ENCODE data around the gene YDJC. TPM values are rescaled to one million over a fixed set of nuclear protein-coding genes. Genes with fewer than 3 reads are reported as not detected.

The YDJC gene
- total RNA-seq, 5 donors from 2014 or later (not counting 1 experiment from before 2014, with no cell fraction given) = 28.3 to 69.2 (median 62.2) TPM

- WGBS (ENCODE audit: insufficient coverage) = 95% methylated on average over 8 of the region's 12 CpGs
Observed at GRCh38 chr22:21673534-21674321, 43.9 kb upstream of the YDJC start.

GRCh38 chr22:21672107-21672629 lies 42.3 kb upstream of the YDJC start:
- ATAC-seq (replicated peaks in 1 of 4) = no peak
- Mint-ChIP-seq H3K36me3 (peaks cover 56% of the 10 kb centered on the region), H3K9me3 (no peaks in the 10 kb centered on the region), H3K4me1 (peaks cover 16 to 24% (median 20%) of the 10 kb centered on the region in 3 donors), H3K27me3 (no peaks in the 10 kb centered on the region), H3K4me3 (no peak overlapping the region), H3K27ac (no peak overlapping the region)
- ChIA-PET POLR2A (no interaction called here), CTCF (no interaction called here)
- H3K27ac ChIP-seq (ENCODE audit: low read length) = no peak overlapping the region
- peaks cover 16 to 64% of the 10 kb centered on the region in 2 donors for H3K36me3 ChIP-seq (ENCODE audit: control insufficient read depth in 2 of 2, extremely low read depth in 1 of 2, insufficient read depth in 1 of 2, low read length in 1 of 2)
- no peak for DNase-seq
- no peak overlapping the region for H3K4me3 ChIP-seq (ENCODE audit: control insufficient read depth in 1 of 2, extremely low read depth in 1 of 2, low read length in 1 of 2)
- H3K4me1 ChIP-seq (ENCODE audit: control insufficient read depth in 1 of 2, extremely low read depth in 1 of 2, insufficient read depth in 2 of 2, low read length in 2 of 2) = peaks cover 0 to 8% of the 10 kb centered on the region in 2 experiments
- WGBS (ENCODE audit: insufficient coverage) = 100% methylated on average over 4 of the region's 6 CpGs
- H3K27me3 ChIP-seq (replicated peaks in 1 of 2; ENCODE audit: control insufficient read depth in 2 of 2, extremely low read depth in 1 of 2, insufficient read depth in 2 of 2, low read length in 1 of 2) = no peaks in the 10 kb centered on the region
- no peaks in the 10 kb centered on the region for H3K9me3 ChIP-seq

More at GRCh38 chr22:21673534-21674321, 43.9 kb upstream of the YDJC start:
- no peak overlapping the region for H3K27ac Mint-ChIP-seq
- peaks cover 5 to 15% (median 10%) of the 10 kb centered on the region in 3 donors for H3K4me1 Mint-ChIP-seq
- no peaks in the 10 kb centered on the region for H3K9me3 Mint-ChIP-seq
- Histone ChIP-seq H3K36me3 (ENCODE audit: control insufficient read depth in 2 of 2, extremely low read depth in 1 of 2, insufficient read depth in 1 of 2, low read length in 1 of 2) (peaks cover 19 to 64% of the 10 kb centered on the region in 2 donors), H3K4me3 (ENCODE audit: control insufficient read depth in 1 of 2, extremely low read depth in 1 of 2, low read length in 1 of 2) (no peak overlapping the region), H3K27me3 (replicated peaks in 1 of 2; ENCODE audit: control insufficient read depth in 2 of 2, extremely low read depth in 1 of 2, insufficient read depth in 2 of 2, low read length in 1 of 2) (no peaks in the 10 kb centered on the region), H3K27ac (ENCODE audit: low read length) (no peak overlapping the region), H3K4me1 (ENCODE audit: control insufficient read depth in 1 of 2, extremely low read depth in 1 of 2, insufficient read depth in 2 of 2, low read length in 2 of 2) (no peaks in the 10 kb centered on the region), H3K9me3 (no peaks in the 10 kb centered on the region)
- ChIA-PET POLR2A (no interaction called here), CTCF (no interaction called here)
- no peaks in the 10 kb centered on the region for H3K27me3 Mint-ChIP-seq
- ATAC-seq (replicated peaks in 1 of 4) = no peak
- peaks cover 59% of the 10 kb centered on the region for H3K36me3 Mint-ChIP-seq
- no peak overlapping the region for H3K4me3 Mint-ChIP-seq
- DNase-seq = no peak

GRCh38 chr22:21669026-21669425 lies 39.2 kb upstream of the YDJC start:
- H3K4me1 Mint-ChIP-seq = peaks cover 35 to 38% (median 37%) of the 10 kb centered on the region in 3 donors
- CTCF ChIA-PET = no interaction called here
- H3K4me1 ChIP-seq (ENCODE audit: control insufficient read depth in 1 of 2, extremely low read depth in 1 of 2, insufficient read depth in 2 of 2, low read length in 2 of 2) = peaks cover 3 to 23% of the 10 kb centered on the region in 2 experiments
- WGBS (ENCODE audit: insufficient coverage) = 100% methylated on average over 3 of the region's 9 CpGs
- H3K4me3 ChIP-seq (ENCODE audit: control insufficient read depth in 1 of 2, extremely low read depth in 1 of 2, low read length in 1 of 2) = no peak overlapping the region
- no peaks in the 10 kb centered on the region for H3K9me3 ChIP-seq
- no peaks in the 10 kb centered on the region for H3K27me3 Mint-ChIP-seq
- H3K9me3 Mint-ChIP-seq = no peaks in the 10 kb centered on the region
- H3K27me3 ChIP-seq (replicated peaks in 1 of 2; ENCODE audit: control insufficient read depth in 2 of 2, extremely low read depth in 1 of 2, insufficient read depth in 2 of 2, low read length in 1 of 2) = no peaks in the 10 kb centered on the region
- ATAC-seq (replicated peaks in 1 of 4) (no peak), DNase-seq (no peak)
- no peak overlapping the region for H3K27ac ChIP-seq (ENCODE audit: low read length)
- POLR2A ChIA-PET = no interaction called here
- no peak overlapping the region for H3K27ac Mint-ChIP-seq
- peaks cover 9 to 46% of the 10 kb centered on the region in 2 donors for H3K36me3 ChIP-seq (ENCODE audit: control insufficient read depth in 2 of 2, extremely low read depth in 1 of 2, insufficient read depth in 1 of 2, low read length in 1 of 2)
- peak overlapping the region in 1 of 3 donors; percentile 24 for H3K4me3 Mint-ChIP-seq
- H3K36me3 Mint-ChIP-seq = peaks cover 31% of the 10 kb centered on the region

GRCh38 chr22:21666786-21667185 lies 37.0 kb upstream of the YDJC start:
- no peak for DNase-seq
- no peak overlapping the region for H3K27ac ChIP-seq (ENCODE audit: low read length)
- H3K9me3 ChIP-seq = no peaks in the 10 kb centered on the region
- peaks cover 0 to 24% of the 10 kb centered on the region in 2 donors for H3K36me3 ChIP-seq (ENCODE audit: control insufficient read depth in 2 of 2, extremely low read depth in 1 of 2, insufficient read depth in 1 of 2, low read length in 1 of 2)
- no peak for ATAC-seq (replicated peaks in 1 of 4)
- Mint-ChIP-seq H3K27ac (peak overlapping the region in 1 of 2 donors; percentile 44), H3K4me1 (peaks cover 35 to 38% (median 35%) of the 10 kb centered on the region in 3 donors), H3K9me3 (no peaks in the 10 kb centered on the region), H3K36me3 (peaks cover 14% of the 10 kb centered on the region), H3K4me3 (peak overlapping the region; percentile 97 to 99 (median 98)), H3K27me3 (no peaks in the 10 kb centered on the region)
- H3K4me3 ChIP-seq (ENCODE audit: control insufficient read depth in 1 of 2, extremely low read depth in 1 of 2, low read length in 1 of 2) = peak overlapping the region; percentile 97 to 99
- CTCF ChIA-PET = interaction anchor here in 1 of 2 donors (1.5 kb wide), 1 partner anchor 36 kb away, joined by 4 read pairs; no protein-coding TSS in a partner anchor
- POLR2A ChIA-PET = interaction anchor here in 1 of 2 donors (0.5 to 0.6 kb wide), 2 partner anchors 24 to 31 kb away, joined by 4 read pairs; no protein-coding TSS in a partner anchor
- 43% methylated on average over 12 of the region's 16 CpGs for WGBS (ENCODE audit: insufficient coverage)
- no peaks in the 10 kb centered on the region for H3K27me3 ChIP-seq (replicated peaks in 1 of 2; ENCODE audit: control insufficient read depth in 2 of 2, extremely low read depth in 1 of 2, insufficient read depth in 2 of 2, low read length in 1 of 2)
- peaks cover 3 to 23% of the 10 kb centered on the region in 2 experiments for H3K4me1 ChIP-seq (ENCODE audit: control insufficient read depth in 1 of 2, extremely low read depth in 1 of 2, insufficient read depth in 2 of 2, low read length in 2 of 2)

- ATAC-seq (replicated peaks in 1 of 4) (no peak), DNase-seq (no peak)
- CTCF ChIA-PET = interaction anchor here in 1 of 2 donors (0.6 to 1.5 kb wide), 3 partner anchors 9 to 34 kb away, joined by 3 to 4 read pairs (median 3); no protein-coding TSS in a partner anchor
- peak overlapping the region; percentile 97 to 99 (median 98) for H3K4me3 Mint-ChIP-seq
- peaks cover 0 to 8% of the 10 kb centered on the region in 2 donors for H3K36me3 ChIP-seq (ENCODE audit: control insufficient read depth in 2 of 2, extremely low read depth in 1 of 2, insufficient read depth in 1 of 2, low read length in 1 of 2)
- peaks cover 3 to 23% of the 10 kb centered on the region in 2 experiments for H3K4me1 ChIP-seq (ENCODE audit: control insufficient read depth in 1 of 2, extremely low read depth in 1 of 2, insufficient read depth in 2 of 2, low read length in 2 of 2)
- no peaks in the 10 kb centered on the region for H3K27me3 ChIP-seq (replicated peaks in 1 of 2; ENCODE audit: control insufficient read depth in 2 of 2, extremely low read depth in 1 of 2, insufficient read depth in 2 of 2, low read length in 1 of 2)
- peak overlapping the region; percentile 97 to 99 for H3K4me3 ChIP-seq (ENCODE audit: control insufficient read depth in 1 of 2, extremely low read depth in 1 of 2, low read length in 1 of 2)
- POLR2A ChIA-PET = no interaction called here
- 79% methylated on average over 23 of the region's 26 CpGs for WGBS (ENCODE audit: insufficient coverage)
- peak overlapping the region; percentile 94 to 95 for H3K27ac Mint-ChIP-seq
- no peaks in the 10 kb centered on the region for H3K27me3 Mint-ChIP-seq
- peaks cover 33 to 36% (median 35%) of the 10 kb centered on the region in 3 donors for H3K4me1 Mint-ChIP-seq
- H3K9me3 ChIP-seq = no peaks in the 10 kb centered on the region
- no peaks in the 10 kb centered on the region for H3K9me3 Mint-ChIP-seq
- peak overlapping the region; percentile 83 for H3K27ac ChIP-seq (ENCODE audit: low read length)
- H3K36me3 Mint-ChIP-seq = peaks cover 3% of the 10 kb centered on the region
Observed at GRCh38 chr22:21665047-21665851, 35.4 kb upstream of the YDJC start.

- Histone ChIP-seq H3K36me3 (ENCODE audit: control insufficient read depth in 2 of 2, extremely low read depth in 1 of 2, insufficient read depth in 1 of 2, low read length in 1 of 2) (no peaks in the 10 kb centered on the region), H3K4me3 (ENCODE audit: control insufficient read depth in 1 of 2, extremely low read depth in 1 of 2, low read length in 1 of 2) (no peak overlapping the region), H3K27me3 (replicated peaks in 1 of 2; ENCODE audit: control insufficient read depth in 2 of 2, extremely low read depth in 1 of 2, insufficient read depth in 2 of 2, low read length in 1 of 2) (no peaks in the 10 kb centered on the region), H3K9me3 (no peaks in the 10 kb centered on the region), H3K4me1 (ENCODE audit: control insufficient read depth in 1 of 2, extremely low read depth in 1 of 2, insufficient read depth in 2 of 2, low read length in 2 of 2) (peaks cover 3 to 23% of the 10 kb centered on the region in 2 experiments), H3K27ac (ENCODE audit: low read length) (no peak overlapping the region)
- no peaks in the 10 kb centered on the region for H3K36me3 Mint-ChIP-seq
- H3K4me3 Mint-ChIP-seq = peak overlapping the region; percentile 2 to 60 (median 35)
- no peaks in the 10 kb centered on the region for H3K27me3 Mint-ChIP-seq
- ChIA-PET CTCF (interaction anchor here in 1 of 2 donors (0.7 kb wide), 1 partner anchor 41 kb away, joined by 5 read pairs; no protein-coding TSS in a partner anchor), POLR2A (no interaction called here)
- ATAC-seq (replicated peaks in 1 of 4) (no peak), DNase-seq (no peak)
- H3K4me1 Mint-ChIP-seq = peaks cover 22 to 30% (median 29%) of the 10 kb centered on the region in 3 donors
- peak overlapping the region in 1 of 2 donors; percentile 0 for H3K27ac Mint-ChIP-seq
- WGBS (ENCODE audit: insufficient coverage) = 83% methylated on average over 2 of the region's 2 CpGs
- H3K9me3 Mint-ChIP-seq = no peaks in the 10 kb centered on the region
Observed at GRCh38 chr22:21663738-21664137, 33.9 kb upstream of the YDJC start.
